Fibroblast of lung (primary cell): ENCODE results near the gene NTPCR.
"Not testable (repeated sequence)": the region's sequence is repeated elsewhere in the genome, so short reads cannot be mapped to it uniquely, and the experiment has no call there.

ENCODE experiments used
- EZH2 ChIP-seq: IDR thresholded peaks from 2 replicates; pipeline ENCODE4 v1.5.1; 2012; ENCODE audit warnings: low read length, control low read depth, mild to moderate bottlenecking; ENCODE audit errors: missing control alignments
- TF ChIP-seq, protein P1 (sequence below), 2 donors: IDR thresholded peaks in 1 of 2; conservative IDR thresholded peaks in 1 of 2; 1 replicate in 1 of 2; 2 replicates in 1 of 2; pipeline ENCODE4 v1.5.1; 2011 to 2012; ENCODE audit warnings: low read length in 2 of 2, control low read depth in 1 of 2, inconsistent platforms in 1 of 2, low read depth in 1 of 2, mild to moderate bottlenecking in 1 of 2

- TF ChIP-seq, protein P1, sequence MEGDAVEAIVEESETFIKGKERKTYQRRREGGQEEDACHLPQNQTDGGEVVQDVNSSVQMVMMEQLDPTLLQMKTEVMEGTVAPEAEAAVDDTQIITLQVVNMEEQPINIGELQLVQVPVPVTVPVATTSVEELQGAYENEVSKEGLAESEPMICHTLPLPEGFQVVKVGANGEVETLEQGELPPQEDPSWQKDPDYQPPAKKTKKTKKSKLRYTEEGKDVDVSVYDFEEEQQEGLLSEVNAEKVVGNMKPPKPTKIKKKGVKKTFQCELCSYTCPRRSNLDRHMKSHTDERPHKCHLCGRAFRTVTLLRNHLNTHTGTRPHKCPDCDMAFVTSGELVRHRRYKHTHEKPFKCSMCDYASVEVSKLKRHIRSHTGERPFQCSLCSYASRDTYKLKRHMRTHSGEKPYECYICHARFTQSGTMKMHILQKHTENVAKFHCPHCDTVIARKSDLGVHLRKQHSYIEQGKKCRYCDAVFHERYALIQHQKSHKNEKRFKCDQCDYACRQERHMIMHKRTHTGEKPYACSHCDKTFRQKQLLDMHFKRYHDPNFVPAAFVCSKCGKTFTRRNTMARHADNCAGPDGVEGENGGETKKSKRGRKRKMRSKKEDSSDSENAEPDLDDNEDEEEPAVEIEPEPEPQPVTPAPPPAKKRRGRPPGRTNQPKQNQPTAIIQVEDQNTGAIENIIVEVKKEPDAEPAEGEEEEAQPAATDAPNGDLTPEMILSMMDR (conservative IDR thresholded peaks at IDR 0.05 in 1 of 2, IDR thresholded peaks at IDR 0.05 in 1 of 2; ENCODE audit: low read depth in 1 of 2, low read length in 2 of 2) = not testable (repeated sequence)
- not testable (repeated sequence) for TF ChIP-seq EZH2
These were observed 53.2 kb downstream of the NTPCR start for GRCh38 chr1:233003638-233004037.
